Measurements from ENCODE around the gene SNRNP27. TPM values are rescaled to one million over a fixed set of nuclear protein-coding genes. Genes with fewer than 3 reads are reported as not detected.
A peak's percentile ranks its signal among the peaks of the same experiment; 100 is the strongest.

The SNRNP27 gene
- total and polyA plus RNA-seq, 9 of the 15 experiments (the other 6 are each of a cell fraction or from before 2014, with no cell fraction given), result 29.2 to 102 (median 65.7) TPM

DNA sequence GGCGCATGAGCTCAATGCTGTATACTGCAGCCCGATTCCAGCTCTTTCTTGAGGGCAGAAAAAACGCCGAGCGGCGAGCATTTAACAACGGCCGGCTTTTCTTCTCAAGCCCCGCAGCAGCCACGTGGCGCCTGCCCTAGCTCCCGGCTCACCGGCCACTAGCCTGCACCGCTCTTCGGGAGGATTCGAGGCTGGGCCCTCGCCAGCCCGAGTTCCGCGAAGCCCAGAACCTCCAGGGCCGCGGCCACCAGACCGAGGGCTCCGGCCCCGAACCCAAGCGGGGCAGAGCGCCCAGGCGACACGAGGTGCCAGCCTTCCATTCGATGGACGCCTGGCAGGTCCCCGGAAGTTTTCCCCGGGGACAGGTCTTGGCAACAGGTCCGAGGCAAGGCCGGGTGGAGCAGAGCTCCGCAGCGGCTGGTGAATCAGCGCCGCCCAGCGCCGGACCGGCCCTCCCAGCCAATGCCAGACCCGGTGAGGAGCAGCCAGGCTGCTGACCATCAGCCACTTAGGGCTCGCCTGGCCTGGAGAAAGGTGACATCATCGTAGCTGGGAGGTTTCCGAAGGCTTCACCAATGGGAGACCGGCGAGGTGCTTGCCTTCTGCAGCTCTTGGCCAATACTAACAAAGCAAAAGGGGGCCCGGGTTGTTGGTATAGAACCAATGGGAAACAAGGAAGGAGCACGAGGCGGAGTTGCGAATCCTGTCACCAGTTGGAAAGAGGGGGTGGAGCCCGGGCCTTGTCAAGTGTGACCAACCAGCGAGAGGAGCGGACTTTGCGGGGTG, 20.6 kb downstream of the SNRNP27 start (continued):
- TF ChIP-seq, protein P1, sequence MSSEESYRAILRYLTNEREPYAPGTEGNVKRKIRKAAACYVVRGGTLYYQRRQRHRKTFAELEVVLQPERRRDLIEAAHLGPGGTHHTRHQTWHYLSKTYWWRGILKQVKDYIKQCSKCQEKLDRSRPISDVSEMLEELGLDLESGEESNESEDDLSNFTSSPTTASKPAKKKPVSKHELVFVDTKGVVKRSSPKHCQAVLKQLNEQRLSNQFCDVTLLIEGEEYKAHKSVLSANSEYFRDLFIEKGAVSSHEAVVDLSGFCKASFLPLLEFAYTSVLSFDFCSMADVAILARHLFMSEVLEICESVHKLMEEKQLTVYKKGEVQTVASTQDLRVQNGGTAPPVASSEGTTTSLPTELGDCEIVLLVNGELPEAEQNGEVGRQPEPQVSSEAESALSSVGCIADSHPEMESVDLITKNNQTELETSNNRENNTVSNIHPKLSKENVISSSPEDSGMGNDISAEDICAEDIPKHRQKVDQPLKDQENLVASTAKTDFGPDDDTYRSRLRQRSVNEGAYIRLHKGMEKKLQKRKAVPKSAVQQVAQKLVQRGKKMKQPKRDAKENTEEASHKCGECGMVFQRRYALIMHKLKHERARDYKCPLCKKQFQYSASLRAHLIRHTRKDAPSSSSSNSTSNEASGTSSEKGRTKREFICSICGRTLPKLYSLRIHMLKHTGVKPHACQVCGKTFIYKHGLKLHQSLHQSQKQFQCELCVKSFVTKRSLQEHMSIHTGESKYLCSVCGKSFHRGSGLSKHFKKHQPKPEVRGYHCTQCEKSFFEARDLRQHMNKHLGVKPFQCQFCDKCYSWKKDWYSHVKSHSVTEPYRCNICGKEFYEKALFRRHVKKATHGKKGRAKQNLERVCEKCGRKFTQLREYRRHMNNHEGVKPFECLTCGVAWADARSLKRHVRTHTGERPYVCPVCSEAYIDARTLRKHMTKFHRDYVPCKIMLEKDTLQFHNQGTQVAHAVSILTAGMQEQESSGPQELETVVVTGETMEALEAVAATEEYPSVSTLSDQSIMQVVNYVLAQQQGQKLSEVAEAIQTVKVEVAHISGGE (CRISPR knock-in tag; IDR thresholded peaks at IDR 0.05), result peak in 2 of 3 experiments; percentile 12 to 85; a peak in 3 of 6 replicates
- TF ChIP-seq HCFC1 (IDR thresholded peaks at IDR 0.05; ENCODE audit: low read depth, low read length), result no peak
- 0 out of 2 replicates have a peak, but pooled peaks have one; percentile 33 for TF ChIP-seq SREBF1 (IDR thresholded peaks at IDR 0.05; ENCODE audit: borderline replicate concordance, low read depth, low read length)
- TF ChIP-seq KLF13 (tag; IDR thresholded peaks at IDR 0.05; ENCODE audit: borderline replicate concordance, low read depth), result peak; percentile 60; the same call in 1 of the 2 replicates
- TF ChIP-seq HNRNPL (IDR thresholded peaks at IDR 0.05; ENCODE audit: low read depth, low read length), result peak; percentile 91
- no peak for TF ChIP-seq ZNF778 (CRISPR knock-in tag; IDR thresholded peaks at IDR 0.05)
- TF ChIP-seq PHB2 (IDR thresholded peaks at IDR 0.05; ENCODE audit: low read depth), result no peak
- no peak for TF ChIP-seq ZBTB8A (IDR thresholded peaks at IDR 0.05; ENCODE audit: partially characterized antibody)
- TF ChIP-seq, protein P2, sequence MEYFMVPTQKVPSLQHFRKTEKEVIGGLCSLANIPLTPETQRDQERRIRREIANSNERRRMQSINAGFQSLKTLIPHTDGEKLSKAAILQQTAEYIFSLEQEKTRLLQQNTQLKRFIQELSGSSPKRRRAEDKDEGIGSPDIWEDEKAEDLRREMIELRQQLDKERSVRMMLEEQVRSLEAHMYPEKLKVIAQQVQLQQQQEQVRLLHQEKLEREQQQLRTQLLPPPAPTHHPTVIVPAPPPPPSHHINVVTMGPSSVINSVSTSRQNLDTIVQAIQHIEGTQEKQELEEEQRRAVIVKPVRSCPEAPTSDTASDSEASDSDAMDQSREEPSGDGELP (CRISPR knock-in tag; IDR thresholded peaks at IDR 0.05; ENCODE audit: borderline replicate concordance), result peak; percentile 88
- TF ChIP-seq ZNF174 (CRISPR knock-in tag; IDR thresholded peaks at IDR 0.05), result no peak
- TF ChIP-seq NR1H2 (CRISPR knock-in tag; IDR thresholded peaks at IDR 0.05), result no peak
- peak in 1 of 2 experiments; percentile 54; a peak in 1 of 4 replicates for TF ChIP-seq NONO (IDR thresholded peaks at IDR 0.05; ENCODE audit: low read depth in 2 of 2, low read length in 1 of 2)
- TF ChIP-seq, protein P3, sequence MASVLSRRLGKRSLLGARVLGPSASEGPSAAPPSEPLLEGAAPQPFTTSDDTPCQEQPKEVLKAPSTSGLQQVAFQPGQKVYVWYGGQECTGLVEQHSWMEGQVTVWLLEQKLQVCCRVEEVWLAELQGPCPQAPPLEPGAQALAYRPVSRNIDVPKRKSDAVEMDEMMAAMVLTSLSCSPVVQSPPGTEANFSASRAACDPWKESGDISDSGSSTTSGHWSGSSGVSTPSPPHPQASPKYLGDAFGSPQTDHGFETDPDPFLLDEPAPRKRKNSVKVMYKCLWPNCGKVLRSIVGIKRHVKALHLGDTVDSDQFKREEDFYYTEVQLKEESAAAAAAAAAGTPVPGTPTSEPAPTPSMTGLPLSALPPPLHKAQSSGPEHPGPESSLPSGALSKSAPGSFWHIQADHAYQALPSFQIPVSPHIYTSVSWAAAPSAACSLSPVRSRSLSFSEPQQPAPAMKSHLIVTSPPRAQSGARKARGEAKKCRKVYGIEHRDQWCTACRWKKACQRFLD (CRISPR knock-in tag; IDR thresholded peaks at IDR 0.05), result peak; percentile 96
- TF ChIP-seq SP2 (IDR thresholded peaks at IDR 0.05; ENCODE audit: extremely low read depth, low read depth, low read length, poor library complexity, severe bottlenecking), result no peak
- TF ChIP-seq PURB (CRISPR knock-in tag; IDR thresholded peaks at IDR 0.05; ENCODE audit: low read depth), result no peak
- TF ChIP-seq, protein P4, sequence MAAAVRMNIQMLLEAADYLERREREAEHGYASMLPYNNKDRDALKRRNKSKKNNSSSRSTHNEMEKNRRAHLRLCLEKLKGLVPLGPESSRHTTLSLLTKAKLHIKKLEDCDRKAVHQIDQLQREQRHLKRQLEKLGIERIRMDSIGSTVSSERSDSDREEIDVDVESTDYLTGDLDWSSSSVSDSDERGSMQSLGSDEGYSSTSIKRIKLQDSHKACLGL (CRISPR knock-in tag; IDR thresholded peaks at IDR 0.05; ENCODE audit: borderline replicate concordance, poor library complexity, severe bottlenecking), result peak; percentile 78
- no peak for TF ChIP-seq PTBP1 (IDR thresholded peaks at IDR 0.05; ENCODE audit: low read depth, low read length)
- TF ChIP-seq HDAC6 (IDR thresholded peaks at IDR 0.05; ENCODE audit: low read depth, low read length), result no peak
